DND-41 (cell line): Measurements from ENCODE around the gene OPHN1.

ENCODE experiments used
- ATAC-seq: fragments of 200-7000 bp; cut with Tn5 transposase; 3 replicates; pipeline ENCODE4 v1.9.1; 2021; ENCODE audit warnings: low read depth; ENCODE audit not compliant: insufficient read depth
- DNase-seq: peaks from one replicate; pipeline ENCODE4 v3.0.0-alpha.2; 2020
- H2AFZ ChIP-seq: 2 replicates; pipeline ENCODE4 v1.6.0; 2012; ENCODE audit warnings: low read depth, low read length
- H3K27ac ChIP-seq: 2 replicates; pipeline ENCODE4 v1.5.1; 2012; ENCODE audit warnings: low read length, inconsistent platforms
- H3K27me3 ChIP-seq: fragments of 200-600 bp; sonication (generic); 2 replicates; pipeline ENCODE4 v1.6.0; 2012; ENCODE audit warnings: low read length, mild to moderate bottlenecking, inconsistent platforms; ENCODE audit not compliant: insufficient read depth, poor library complexity
- H3K36me3 ChIP-seq: 2 replicates; pipeline ENCODE4 v1.5.1; 2012; ENCODE audit warnings: low read length, inconsistent platforms; ENCODE audit not compliant: insufficient read depth
- H3K4me1 ChIP-seq: 2 replicates; pipeline ENCODE4 v1.5.1; 2012; ENCODE audit warnings: mild to moderate bottlenecking, low read length; ENCODE audit not compliant: insufficient read depth
- H3K4me2 ChIP-seq: 2 replicates; pipeline ENCODE4 v1.6.0; 2012; ENCODE audit warnings: mild to moderate bottlenecking, moderate library complexity, low read length, inconsistent platforms; ENCODE audit not compliant: insufficient read depth
- H3K4me3 ChIP-seq, 2 experiments: fragments of 200-600 bp in 1 of 2; shearing (Covaris generic) in 1 of 2; 2 replicates each; pipeline ENCODE4 v1.5.1; 2012 to 2016; ENCODE audit warnings: inconsistent platforms in 2 of 2, low read length in 2 of 2, mild to moderate bottlenecking in 2 of 2, low read depth in 1 of 2, moderate library complexity in 1 of 2
- H3K79me2 ChIP-seq: 2 replicates; pipeline ENCODE4 v1.6.0; 2012; ENCODE audit warnings: low read length, inconsistent platforms; ENCODE audit not compliant: insufficient read depth
- H3K9ac ChIP-seq: 2 replicates; pipeline ENCODE4 v1.6.0; 2012; ENCODE audit warnings: low read depth, mild to moderate bottlenecking, inconsistent platforms, low read length, moderate library complexity
- H3K9me3 ChIP-seq: 2 replicates; pipeline ENCODE4 v1.5.1; 2012; ENCODE audit warnings: low read length, moderate library complexity, mild to moderate bottlenecking, inconsistent platforms; ENCODE audit not compliant: insufficient read depth, severe bottlenecking
- H4K20me1 ChIP-seq: 2 replicates; pipeline ENCODE4 v1.6.0; 2012; ENCODE audit warnings: low read length; ENCODE audit not compliant: insufficient read depth
- CTCF ChIP-seq: IDR thresholded peaks from 2 replicates; pipeline ENCODE4 v1.5.1; 2012; ENCODE audit warnings: borderline replicate concordance, low read length, moderate library complexity, mild to moderate bottlenecking; ENCODE audit not compliant: poor library complexity, severe bottlenecking; ENCODE audit errors: extremely low read depth
- EZH2 ChIP-seq: IDR thresholded peaks from 3 replicates; pipeline ENCODE4 v1.6.1; 2012; ENCODE audit warnings: borderline replicate concordance, low read depth, mild to moderate bottlenecking, moderate library complexity, low read length, inconsistent platforms; ENCODE audit not compliant: severe bottlenecking

OPHN1 gene

GRCh38 chrX:68186552-68187262 lies 246.6 kb downstream of the OPHN1 start:
- ATAC-seq (no peak), DNase-seq (no peak)
- no peak overlapping the region for H3K9ac ChIP-seq
- H3K4me3 ChIP-seq, result no peak overlapping the region
- no peak overlapping the region for H3K4me2 ChIP-seq
- TF ChIP-seq CTCF (no peak), EZH2 (no peak)
- no peaks in the 10 kb centered on the region for H3K4me1 ChIP-seq
- H3K79me2 ChIP-seq, result no peaks in the 10 kb centered on the region
- no peaks in the 10 kb centered on the region for H3K27me3 ChIP-seq
- H3K9me3 ChIP-seq, result no peaks in the 10 kb centered on the region
- no peak overlapping the region for H3K27ac ChIP-seq
- no peak overlapping the region for H2AFZ ChIP-seq
- H3K36me3 ChIP-seq, result no peaks in the 10 kb centered on the region
- no peaks in the 10 kb centered on the region for H4K20me1 ChIP-seq

GRCh38 chrX:68185161-68185560 lies 248.1 kb downstream of the OPHN1 start:
- TF ChIP-seq EZH2, result no peak
- no peak for TF ChIP-seq CTCF
- H3K27me3 ChIP-seq, result no peaks in the 10 kb centered on the region
- no peak overlapping the region for H3K4me2 ChIP-seq
- H3K4me1 ChIP-seq, result no peaks in the 10 kb centered on the region
- H3K27ac ChIP-seq, result no peak overlapping the region
- no peaks in the 10 kb centered on the region for H3K36me3 ChIP-seq
- H3K9me3 ChIP-seq, result no peaks in the 10 kb centered on the region
- no peak for DNase-seq
- no peak overlapping the region for H3K9ac ChIP-seq
- no peak overlapping the region for H2AFZ ChIP-seq
- no peak overlapping the region for H3K4me3 ChIP-seq
- H3K79me2 ChIP-seq, result no peaks in the 10 kb centered on the region
- H4K20me1 ChIP-seq, result no peaks in the 10 kb centered on the region
- ATAC-seq, result no peak

GRCh38 chrX:68183612-68184214 lies 249.6 kb downstream of the OPHN1 start:
- H3K9ac ChIP-seq, result no peak overlapping the region

More at GRCh38 chrX:68183612-68184214, 249.6 kb downstream of the OPHN1 start:
- no peaks in the 10 kb centered on the region for H3K4me1 ChIP-seq
- H3K79me2 ChIP-seq, result no peaks in the 10 kb centered on the region
- ATAC-seq (no peak), DNase-seq (peak; percentile 3)
- TF ChIP-seq EZH2 (no peak), CTCF (peak; percentile 41)
- H2AFZ ChIP-seq, result no peak overlapping the region
- H4K20me1 ChIP-seq, result no peaks in the 10 kb centered on the region
- H3K4me2 ChIP-seq, result no peak overlapping the region
- H3K36me3 ChIP-seq, result no peaks in the 10 kb centered on the region
- H3K27me3 ChIP-seq, result no peaks in the 10 kb centered on the region
- H3K9me3 ChIP-seq, result no peaks in the 10 kb centered on the region
- H3K4me3 ChIP-seq, result no peak overlapping the region
- H3K27ac ChIP-seq, result no peak overlapping the region
